GM18505 (cell line): ENCODE results near the gene HMGCL.
A peak's percentile ranks its signal among the peaks of the same experiment; 100 is the strongest.
"Not testable (repeated sequence)": the region's sequence is repeated elsewhere in the genome, so short reads cannot be mapped to it uniquely, and the experiment has no call there.

Experiments
- ATAC-seq: cut with Tn5 transposase; IDR thresholded peaks from one replicate; pipeline ENCODE4 v1.9.1; 2021; ENCODE audit not compliant: unreplicated experiment
- POLR2A ChIP-seq: IDR thresholded peaks from 4 replicates; pipeline ENCODE4 v1.6.1; 2011; ENCODE audit warnings: borderline replicate concordance; ENCODE audit not compliant: insufficient read depth, insufficient read length; ENCODE audit errors: extremely low read depth

HMGCL gene

DNA sequence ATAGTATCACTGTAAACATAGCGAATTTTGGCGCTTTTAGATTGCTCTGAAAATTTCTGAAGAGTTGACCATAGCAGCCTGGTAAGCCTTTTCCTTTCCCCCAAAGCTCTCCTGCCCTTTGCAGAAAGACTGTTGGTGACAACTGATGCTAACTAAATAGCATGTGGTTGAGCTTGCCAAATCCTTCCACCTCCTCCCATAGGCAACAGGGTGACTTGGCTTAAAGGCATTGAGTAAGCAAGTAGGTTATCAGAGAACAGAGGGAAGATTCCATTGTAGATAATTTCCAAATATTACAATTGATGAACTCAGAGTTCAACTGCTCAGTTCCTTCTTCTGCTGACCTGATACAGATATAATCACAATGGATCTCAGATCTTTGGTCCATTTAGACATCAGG is 19.9 kb upstream of the HMGCL start:
- no peak for TF ChIP-seq POLR2A
- no peak for ATAC-seq

DNA sequence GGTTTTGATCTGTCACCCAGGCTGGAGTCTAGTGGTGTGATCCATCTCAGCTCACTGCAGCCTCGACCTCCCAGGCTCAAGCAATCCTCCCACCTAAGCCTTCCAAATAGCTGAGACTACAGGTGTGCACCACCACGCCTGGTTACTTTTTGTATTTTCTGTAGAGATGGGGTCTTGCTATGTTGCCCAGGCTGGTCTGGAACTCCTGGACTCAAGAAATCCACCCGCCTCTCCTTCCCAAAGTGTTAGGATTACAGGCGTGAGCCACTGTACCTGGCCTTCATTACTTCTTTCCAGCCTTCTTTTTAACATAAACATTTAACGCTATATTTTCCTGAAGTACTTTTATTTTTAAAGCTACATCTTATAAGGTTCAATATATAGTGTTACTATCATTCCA is 18.4 kb upstream of the HMGCL start:
- ATAC-seq = no peak
- no peak for TF ChIP-seq POLR2A

DNA sequence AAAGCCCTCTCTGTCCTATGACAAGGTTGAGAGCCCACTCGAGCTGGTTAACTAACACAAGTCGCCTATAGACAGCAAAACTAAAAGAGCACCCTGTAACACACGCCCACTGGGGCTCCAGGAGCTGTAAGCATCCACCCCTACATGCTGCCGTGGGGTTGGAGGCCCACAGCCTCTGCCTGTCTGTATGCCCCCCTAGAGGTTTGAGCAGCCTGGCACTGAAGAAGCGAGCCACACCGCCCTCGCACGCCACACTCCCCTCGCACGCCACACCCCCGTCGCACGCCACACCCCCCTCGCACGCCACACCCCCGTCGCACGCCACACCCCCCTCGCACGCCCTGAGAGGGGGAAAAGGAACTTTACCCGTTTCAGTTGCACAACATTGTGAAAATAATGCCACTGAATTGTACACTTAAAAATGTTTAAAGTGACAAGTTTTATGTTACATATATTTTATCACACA is 13.2 kb upstream of the HMGCL start:
- no peak for TF ChIP-seq POLR2A
- peak; percentile 68 for ATAC-seq

DNA sequence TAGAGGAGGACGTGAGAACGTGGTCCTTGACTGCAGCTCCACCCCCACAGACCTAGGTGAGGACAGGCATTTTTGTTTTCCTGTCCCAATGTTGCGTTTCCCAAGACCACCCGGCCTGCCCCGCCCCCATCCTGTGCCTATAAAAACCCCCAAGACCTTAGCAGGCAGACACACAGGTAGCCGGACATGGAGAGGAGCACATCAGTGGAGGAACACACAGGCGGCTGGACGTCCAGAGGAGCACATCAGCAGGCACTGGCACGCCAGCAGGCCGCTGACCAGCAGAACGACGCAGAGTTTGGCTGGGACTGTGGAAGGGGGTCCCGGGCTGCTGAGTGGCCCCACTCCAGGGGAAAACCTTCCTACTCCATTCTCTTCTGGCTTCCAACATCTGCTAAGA is 12.7 kb upstream of the HMGCL start:
- no peak for ATAC-seq
- TF ChIP-seq POLR2A = no peak

DNA sequence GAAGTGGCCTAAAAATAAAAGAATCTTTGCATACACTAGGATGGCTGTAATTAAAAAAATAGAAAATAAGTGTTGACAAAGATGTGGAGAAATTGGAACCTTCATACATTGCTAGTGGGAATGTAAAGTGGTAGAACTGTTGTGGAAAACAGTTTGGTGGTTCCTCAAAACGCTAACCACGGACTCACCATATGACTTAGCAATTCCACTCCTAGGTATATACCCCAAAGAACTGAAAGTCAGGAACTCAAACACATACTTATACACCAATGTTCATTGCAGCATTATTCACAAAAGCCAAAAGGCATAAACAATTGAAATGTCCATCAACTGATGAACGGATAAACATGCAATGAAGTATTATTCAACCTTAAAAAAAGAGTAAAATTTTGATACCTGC is 10.8 kb upstream of the HMGCL start:
- TF ChIP-seq POLR2A = no peak
- ATAC-seq = no peak

DNA sequence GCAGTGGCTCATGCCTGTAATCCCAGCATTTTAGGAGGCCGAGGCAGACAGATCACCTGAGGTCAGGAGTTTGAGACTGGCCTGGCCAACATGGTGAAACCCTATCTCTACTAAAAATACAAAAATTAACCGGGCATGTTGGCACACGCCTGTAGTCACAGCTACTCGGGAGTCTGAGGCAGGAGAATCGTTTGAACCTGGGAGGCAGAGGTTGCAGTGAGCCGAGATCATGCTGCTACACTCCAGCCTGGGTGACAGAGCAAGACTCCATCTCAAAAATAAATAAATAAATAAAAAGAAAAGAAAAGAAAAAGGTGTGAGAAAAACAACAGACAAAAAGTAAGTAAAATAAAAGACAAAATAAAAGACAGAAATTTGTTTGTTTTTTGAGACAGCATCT is 8.9 kb upstream of the HMGCL start:
- not testable (repeated sequence) for ATAC-seq

DNA sequence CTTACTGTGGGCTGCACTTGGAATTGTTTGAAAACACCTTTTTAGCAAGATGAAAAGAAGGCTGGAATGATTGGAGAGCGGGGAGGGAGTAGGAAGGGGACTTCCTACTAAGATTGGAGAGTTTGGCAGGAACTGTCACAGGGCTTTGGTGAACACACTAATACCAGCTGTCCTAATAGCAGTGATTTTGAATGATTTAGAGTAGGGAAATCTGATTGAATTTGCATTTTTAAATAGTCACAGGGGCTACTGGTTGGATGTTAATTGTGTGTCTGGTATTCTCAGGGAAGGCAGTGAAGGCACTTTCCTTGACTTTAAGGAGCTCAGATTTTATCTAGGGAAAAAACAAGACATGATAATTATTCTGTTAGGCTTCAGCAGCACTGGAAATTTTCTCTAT is 2.5 kb upstream of the HMGCL start:
- TF ChIP-seq POLR2A = no peak
- ATAC-seq = no peak

DNA sequence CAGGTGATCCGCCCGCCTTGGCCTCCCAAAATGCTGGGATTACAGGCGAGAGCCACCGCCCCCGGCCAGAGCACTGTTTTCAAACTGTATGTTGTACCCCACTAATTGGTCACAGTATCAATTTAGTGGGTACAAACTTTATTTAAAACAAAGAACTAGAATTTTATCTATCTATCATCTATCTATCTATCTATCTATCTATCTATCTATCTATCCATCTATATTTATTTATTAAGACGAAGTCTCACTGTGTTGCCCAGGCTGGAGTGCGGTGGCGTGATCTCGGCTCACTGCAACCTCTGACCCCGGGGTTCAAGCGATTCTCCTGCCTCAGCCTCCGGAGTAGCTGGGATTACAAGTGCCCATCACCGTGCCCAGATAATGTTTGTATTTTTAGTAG is 1.4 kb upstream of the HMGCL start:
- not testable (repeated sequence) for ATAC-seq

DNA sequence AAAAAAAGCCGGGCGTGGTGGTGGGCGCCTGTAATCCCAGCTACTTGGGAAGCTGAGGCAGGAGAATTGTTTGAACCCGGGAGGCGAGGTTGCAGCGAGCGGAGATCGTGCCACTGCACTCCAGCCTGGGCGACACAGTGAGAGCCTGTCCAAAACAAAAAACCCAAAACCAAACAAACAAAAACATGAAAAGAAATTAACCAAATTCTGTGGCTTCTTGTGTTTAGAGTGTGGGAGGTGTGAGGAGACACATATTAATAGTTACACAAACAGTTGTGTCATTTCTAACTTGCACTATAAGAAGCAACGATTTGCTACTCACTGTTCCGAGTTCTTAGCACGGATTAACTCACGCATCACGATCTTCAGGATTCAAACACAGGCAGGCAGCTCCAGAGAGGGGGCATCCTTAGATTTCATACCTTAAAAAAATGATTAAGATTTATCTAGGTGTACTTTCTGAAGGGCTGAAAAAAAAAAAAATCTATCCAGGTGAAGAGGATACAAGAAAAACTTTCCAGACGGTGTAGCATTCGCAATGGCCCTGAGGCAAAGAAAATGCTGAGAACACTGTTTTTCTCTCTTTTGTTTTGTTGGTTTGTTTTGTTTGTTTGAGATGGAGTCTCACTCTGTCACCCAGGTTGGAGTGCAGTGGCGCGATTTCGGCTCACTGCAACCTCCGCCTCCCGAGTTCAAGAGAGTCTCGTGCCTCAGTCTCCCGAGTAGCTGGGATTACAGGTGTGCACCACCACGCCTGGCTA is 713 bp upstream of the HMGCL start:
- peak; percentile 57 for ATAC-seq
- no peak for TF ChIP-seq POLR2A

DNA sequence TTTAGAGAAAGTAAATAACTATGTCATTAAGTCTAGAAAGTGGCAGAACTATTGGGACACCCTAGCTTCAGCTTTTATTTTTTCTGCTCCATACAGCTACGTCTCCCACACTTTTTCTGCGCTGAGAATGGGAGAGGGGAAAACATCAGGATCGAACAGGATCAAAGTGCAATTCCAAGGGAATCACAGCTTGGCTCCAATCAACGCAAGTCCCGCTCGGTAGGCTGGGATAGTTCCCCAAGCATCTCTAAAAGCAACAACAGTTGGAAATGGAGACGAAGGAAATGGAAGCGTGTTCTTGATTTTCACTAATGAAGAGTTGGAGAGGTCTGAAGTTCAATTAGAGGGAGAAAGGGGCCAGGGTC is 536 bp downstream of the HMGCL start:
- no peak for ATAC-seq
- TF ChIP-seq POLR2A = no peak

DNA sequence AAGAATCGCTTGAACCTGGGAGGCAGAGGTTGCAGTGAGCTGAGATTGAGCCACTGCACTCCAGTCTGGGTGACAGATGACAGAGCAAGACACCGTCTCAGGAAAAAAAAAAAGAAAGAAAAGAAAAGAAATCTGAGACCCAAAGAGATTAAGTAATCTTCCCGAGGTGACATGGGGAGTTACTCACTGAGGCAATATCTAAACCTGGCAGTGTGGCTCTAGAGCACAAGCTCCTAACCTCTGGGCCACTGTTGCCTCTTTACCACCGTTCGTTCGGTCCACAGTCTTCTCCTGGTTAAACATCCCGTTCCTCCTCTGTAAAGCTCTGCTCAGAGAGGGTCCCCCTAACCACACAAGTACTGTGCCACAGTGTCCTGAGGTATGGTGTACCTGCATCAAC is 1.5 kb downstream of the HMGCL start:
- TF ChIP-seq POLR2A = no peak
- no peak for ATAC-seq

DNA sequence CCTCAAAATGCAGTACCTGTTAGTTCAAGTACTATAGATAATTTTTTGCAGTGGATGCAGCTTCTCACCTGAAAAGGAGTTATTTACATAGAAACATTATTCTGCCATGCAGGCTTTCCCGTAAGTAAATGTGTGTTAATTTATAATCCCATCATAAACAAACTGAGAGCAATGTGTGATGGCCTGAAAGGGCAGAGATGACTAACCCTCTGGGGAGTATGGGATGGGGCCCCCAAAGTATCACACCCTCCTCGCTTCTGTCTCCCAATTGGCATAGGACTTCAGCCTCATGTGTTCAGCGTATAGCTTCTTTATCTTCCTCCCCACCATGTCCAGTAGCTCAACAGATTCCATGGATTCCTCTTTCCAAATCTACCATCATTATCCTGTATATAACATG is 7.6 kb downstream of the HMGCL start:
- ATAC-seq = no peak
- no peak for TF ChIP-seq POLR2A

DNA sequence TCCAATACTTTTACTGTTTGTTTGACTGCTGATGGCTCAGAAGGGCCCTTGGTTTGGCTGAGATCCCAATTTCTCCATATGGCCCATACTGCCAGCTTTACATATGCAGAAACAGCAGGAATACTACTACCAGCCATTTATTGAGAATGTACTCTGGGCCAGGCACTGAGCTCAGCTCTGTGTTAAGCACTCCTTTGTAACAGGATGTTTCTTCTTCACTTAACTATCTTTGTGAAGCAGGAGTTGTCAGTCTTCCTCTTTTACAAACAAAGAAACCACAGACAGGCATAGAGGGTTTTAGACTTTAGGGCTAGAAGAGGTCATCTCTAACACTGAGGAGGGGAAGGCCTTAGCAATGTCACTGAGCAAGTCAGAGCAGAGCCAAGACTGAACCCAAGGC is 8.3 kb downstream of the HMGCL start:
- ATAC-seq = no peak
- no peak for TF ChIP-seq POLR2A

DNA sequence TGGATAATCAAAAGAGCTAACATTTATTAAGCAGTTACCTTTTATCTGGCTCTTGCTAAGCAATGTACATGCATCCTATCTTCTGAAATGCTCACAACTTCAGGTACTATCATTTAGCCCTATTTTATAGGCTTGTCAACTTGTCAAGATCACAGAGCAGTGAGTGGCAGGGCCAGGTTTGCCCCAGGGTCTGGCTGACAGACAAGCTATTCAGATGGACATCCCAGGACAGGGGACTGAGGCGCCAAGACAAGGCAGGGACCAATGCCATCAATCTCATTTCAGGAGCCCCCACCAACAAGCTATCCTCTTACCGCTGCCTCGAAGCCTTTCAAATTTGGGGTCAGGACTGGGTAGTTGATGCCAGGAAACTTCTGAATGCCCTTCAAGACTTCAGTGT is 8.9 kb downstream of the HMGCL start:
- no peak for ATAC-seq
- TF ChIP-seq POLR2A = no peak

DNA sequence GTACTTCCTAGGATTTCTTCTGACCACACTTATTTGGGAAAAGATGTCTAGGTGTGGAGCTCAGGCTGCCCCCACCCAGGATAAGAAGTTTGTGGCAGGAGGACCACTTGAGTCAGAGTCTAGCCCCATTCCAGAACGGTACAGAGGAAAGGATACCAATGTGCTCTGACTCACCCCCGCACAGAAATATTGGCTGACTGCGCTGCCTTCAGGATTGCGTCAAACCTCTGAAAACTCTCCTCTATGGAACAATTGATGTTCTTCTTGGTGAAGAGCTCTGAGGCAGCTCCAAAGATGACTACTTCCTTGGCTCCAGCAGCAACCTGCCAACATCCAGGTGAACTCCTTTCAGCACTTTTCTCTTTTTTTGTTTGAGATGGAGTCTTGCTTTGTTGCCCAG is 11.2 kb downstream of the HMGCL start:
- no peak for ATAC-seq
- TF ChIP-seq POLR2A = no peak
